HG02610 (cell line): ENCODE measurements around the gene HSD11B1L.

ENCODE experiments used
- ATAC-seq: cut with Tn5 transposase; IDR thresholded peaks from one replicate; pipeline ENCODE4 v1.9.1; 2021; ENCODE audit warnings: mild to moderate bottlenecking, moderate library complexity; ENCODE audit not compliant: unreplicated experiment

Gene HSD11B1L, protein sequence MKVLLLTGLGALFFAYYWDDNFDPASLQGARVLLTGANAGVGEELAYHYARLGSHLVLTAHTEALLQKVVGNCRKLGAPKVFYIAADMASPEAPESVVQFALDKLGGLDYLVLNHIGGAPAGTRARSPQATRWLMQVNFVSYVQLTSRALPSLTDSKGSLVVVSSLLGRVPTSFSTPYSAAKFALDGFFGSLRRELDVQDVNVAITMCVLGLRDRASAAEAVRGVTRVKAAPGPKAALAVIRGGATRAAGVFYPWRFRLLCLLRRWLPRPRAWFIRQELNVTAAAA

DNA sequence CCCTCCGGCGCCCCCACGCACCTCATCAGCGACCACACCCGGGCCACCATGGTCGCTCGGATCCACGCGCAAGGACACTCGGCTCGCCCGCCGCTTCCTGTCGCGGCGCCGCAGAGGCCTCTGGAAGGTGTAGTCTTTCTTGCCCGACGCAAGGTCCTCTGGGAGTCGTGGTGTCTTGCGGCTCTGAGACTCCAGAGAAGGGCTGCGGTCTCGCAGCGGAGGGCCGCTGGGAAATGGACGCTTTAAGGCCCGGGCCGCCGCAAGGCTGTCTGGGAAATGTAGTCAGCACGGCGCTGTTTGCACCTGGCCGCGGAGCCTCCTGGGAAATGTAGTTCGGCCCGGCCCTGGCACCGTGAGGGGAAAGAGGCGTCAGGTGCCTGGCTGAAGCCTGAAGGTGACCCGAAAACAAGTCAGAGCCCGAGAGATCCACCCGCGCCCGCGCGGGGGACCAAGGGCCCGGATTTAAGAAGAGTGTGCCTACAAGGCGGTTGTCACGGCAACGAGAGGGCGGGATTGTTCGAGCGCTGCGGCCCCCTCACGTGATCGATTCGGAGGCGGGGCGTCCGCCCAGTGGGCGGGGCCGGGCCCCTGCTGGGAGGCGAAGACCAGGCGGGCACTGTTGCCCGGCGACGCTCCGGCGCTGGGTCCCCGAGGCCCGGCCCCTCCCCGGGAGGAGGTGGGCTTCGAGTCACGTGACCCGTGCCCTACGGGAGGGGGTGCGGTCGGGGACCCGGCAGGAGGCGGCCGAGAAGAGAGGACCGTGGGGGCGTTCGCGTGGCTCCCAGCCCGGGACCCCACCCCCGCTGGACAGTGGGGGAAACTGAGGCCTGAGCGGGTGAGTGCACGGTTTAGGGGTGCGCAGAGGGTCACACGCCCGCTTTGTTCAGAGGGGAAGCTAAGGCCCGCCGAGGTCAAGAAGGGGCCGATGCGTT, at the start of gene HSD11B1L, which contains the start of gene MICOS13:
TSS of gene HSD11B1L (plus strand) at position 591 of the 932 bp plus-strand sequence. CDS start 3,806 bp downstream, outside the sequence.
TSS of gene MICOS13 (minus strand) at position 80 of the 932 bp plus-strand sequence. CDS start at position 50, 30 bp downstream.
- peak; percentile 90 for ATAC-seq

DNA sequence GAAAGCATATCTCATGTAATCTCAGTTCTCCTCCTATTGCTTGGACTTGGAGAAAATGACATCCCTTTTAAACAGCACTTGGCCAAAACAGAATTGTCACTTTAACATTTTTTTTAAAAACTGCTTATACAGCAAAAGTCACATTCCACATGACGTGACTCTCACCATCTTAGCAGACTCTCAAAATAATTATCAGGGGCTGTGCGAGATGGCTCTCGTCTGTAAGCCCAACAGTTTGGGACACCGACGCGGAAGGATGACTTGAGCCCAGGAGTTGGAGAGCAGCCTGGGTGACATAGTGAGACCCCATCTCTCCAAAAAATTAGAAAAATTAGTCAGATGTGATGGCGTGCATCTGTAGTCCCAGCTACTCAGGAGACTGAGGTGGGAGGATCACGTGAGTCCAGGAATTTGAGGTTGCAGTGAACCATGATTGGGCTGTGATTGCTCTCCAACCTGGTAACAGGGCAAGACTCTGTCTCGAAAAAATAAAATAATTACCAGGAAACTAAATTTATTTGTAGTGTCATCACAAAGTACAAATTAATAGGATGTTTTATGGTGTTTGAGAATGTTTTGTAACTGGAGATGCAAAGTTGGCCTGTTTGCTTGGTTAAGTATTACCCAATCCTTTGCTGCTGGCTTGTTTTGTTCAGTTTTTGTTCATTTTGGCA, 49.1 kb upstream of the HSD11B1L start:
- no peak for ATAC-seq

DNA sequence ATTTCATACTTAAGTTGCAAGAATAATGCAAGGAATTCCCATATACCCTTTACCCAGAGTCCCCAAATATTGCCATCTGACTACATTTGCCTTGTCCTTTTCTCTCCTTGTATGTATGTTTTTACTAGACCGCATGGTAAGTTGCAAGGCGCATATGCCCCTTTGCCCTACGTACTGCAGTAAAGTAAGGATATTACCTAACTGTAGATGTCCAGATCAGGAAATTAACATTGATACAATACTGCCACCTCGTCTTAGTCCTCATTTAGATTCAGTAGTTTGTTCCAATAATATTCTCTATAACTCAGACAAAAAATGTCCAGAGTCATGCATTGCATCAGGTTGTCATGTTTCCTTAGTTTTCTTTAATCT, 48.6 kb upstream of the HSD11B1L start:
- ATAC-seq: no peak

DNA sequence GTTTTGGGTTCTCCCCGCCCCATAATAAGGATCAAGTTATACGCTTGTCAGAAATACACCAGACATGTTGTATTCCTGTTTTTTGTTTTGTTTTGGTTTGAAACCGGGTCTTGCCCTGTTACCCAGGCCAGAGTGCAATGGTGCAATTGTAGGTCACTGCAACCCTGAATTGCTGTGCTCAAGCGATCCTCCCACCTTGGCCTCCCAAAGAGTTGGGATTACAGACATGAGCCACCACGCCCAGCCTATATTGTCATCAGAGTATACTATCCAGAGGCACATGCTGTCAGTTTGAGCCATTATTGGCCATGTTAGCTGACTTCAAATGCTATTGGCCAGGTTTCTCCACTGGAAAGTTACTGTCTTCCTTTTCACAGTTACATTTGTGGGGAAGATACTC, 48.2 kb upstream of the HSD11B1L start:
- no peak for ATAC-seq

DNA sequence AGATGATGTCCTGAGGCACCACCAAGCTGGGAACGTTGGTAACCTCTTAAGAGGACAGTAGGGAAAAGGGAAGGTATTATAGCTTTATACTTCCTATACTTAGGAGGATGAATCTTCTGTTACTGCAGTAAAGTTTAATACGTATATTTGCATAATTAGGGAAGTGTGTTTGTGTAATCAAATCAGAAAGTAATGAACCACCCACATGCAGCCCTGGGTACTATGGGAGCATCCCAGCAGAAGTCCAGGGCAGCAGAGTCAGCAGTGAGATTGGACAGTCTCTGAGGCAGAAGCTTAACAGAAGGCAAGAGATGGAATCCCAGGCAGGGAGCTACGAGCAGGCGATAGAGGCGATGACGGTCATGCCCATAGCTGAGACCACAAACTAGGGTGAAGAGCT, 45.4 kb upstream of the HSD11B1L start:
- no peak for ATAC-seq

DNA sequence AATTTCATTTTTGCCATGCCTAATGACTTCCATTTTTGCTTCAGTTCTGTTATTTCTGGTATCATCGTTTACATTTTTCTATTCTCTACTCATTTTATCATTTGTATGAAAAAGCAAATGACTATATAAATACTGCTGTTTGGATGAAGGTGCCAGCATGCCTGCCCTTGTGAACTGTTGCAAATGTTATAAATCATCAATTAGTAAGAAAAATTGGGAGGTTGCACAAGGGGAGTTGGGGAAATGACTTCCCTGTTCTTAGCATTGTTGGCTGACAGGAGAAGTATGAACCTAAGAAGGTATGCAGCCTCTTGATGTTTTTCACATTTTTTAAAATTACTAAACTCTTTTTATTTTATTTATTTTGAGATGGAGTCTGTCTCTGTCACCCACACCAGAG, 42.9 kb upstream of the HSD11B1L start:
- no peak for ATAC-seq

DNA sequence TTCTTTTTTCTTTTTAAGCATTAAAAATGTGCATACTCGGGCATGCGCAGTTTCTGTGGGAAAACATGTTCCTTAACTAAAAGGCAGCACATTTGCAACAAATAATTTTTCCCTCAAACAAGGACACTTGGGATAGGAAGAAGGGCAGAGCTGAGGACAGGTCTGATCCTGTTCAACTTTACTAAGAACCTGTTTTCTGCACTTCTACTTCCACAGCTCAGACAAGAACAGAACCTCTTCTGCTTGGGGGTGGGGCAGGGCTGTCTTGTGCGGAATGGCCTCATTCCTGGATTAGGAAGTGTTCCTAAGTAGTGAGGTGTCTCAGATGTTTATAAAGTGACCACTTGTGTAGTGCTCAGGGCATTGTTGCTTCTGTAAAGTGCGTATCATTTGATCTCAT, 39.7 kb upstream of the HSD11B1L start:
- ATAC-seq: no peak

DNA sequence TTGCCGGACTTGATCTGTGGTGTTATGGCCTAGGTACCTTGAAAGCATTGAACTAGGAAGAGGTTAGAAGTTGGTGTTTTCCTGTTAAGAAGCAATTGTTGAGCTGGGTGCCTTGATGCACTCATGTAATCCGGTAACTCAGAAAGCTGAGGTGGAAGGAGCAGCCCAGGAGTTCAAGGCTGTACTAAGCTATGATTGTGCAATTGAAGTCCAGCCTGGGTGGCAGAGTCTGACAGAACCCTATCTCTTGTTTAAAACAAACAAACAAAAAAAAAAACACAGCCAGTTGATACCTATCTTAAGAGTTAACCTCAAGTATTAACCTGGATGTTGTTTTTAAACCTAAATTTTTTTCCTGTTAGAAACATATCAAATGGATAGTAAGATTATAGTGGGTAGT, 38.6 kb upstream of the HSD11B1L start:
- ATAC-seq: no peak

DNA sequence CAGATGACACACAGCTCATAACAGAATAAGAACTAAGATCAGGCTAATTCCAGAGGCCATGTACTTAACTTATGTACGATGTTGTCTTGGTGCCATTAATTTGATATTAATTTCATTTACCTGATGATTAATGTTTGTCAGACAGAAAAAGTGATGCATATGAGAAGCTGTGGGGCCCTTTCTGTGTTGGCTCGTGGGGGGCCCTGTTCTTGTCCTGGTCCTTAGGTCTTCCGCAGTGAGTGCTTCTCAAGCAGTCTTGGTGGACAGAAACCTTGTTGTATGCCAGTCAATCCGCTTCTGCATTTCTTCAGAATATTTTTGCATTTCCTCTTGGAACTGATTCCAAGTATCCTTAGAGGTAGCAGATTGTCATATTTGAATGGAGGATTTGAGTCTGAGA, 37.8 kb upstream of the HSD11B1L start:
- no peak for ATAC-seq

DNA sequence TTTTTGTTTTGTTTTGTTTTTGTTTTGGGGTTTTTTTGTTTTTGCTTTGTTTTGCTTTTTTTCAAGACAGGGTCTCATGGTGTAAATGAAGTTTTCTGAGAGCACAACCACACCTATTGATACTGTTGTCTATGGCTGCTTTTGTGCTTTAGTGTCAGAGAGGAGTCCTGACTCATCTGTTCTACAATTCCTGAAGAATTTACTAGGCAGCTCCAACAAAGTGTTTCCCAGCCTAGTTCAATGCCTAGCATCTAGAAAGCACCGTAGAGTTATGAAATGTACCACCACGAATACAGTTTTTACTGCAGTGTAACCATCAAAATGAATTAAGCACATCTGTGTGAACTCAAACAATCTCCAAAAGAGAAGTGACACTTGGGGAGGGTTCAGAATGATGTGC, 36.8 kb upstream of the HSD11B1L start:
- no peak for ATAC-seq

DNA sequence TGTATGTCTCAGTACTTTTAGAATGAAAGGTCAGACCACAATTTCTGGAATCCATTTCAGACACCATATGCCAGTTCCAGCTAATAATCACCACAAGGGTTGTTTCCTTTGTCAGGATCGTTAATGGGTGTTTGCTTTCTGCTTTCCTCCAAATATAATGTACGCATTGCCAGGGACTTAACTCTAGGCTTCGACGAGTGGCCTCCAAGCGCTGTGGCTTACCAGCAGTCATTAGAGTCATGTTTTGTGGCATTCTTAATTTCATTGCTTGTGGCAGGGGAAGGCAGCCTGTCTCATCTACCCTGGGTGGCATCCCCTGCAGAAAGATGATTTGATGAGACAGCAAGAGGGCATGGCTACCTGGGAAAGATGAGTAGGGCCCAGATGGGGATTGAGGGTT, 35.4 kb upstream of the HSD11B1L start:
- ATAC-seq: no peak

DNA sequence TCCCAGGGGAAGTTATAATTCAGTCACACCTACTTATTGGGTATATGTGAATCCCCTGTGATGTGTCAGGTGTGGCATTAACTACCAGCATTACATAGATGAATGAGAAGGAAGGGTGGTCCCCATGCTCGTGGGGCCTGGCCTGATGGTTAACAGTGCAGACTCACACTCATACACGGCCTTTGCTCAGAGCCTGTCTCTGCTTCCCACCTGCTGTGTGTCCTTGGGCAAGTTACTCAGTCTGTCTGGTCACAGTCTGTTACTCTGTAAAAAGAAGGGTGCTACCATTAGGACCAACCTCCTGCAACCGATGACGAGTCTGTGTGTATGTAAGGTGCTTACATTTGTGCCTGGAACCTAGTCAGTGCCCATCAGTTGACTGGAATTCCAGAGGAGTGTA, 34.1 kb upstream of the HSD11B1L start:
- ATAC-seq: no peak

DNA sequence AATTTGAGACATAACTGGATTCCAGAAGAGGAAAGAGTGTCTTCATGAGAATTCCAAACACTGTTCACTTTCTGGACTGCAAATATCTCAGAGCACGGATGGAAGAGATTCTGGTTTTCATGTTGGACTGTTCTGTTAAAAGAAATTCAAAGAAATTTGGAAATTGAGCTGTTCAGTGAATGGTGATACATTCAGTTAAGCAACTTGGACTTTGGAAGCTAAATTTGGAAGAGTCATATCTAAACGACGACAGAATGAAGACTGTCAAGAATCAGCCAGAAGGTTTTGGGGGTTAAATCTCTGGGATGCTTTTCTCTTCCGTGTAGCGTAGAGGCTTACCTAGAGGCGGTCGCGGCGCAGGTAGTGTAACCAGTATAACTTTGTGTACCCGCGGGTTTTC, 32.4 kb upstream of the HSD11B1L start:
- ATAC-seq: no peak

DNA sequence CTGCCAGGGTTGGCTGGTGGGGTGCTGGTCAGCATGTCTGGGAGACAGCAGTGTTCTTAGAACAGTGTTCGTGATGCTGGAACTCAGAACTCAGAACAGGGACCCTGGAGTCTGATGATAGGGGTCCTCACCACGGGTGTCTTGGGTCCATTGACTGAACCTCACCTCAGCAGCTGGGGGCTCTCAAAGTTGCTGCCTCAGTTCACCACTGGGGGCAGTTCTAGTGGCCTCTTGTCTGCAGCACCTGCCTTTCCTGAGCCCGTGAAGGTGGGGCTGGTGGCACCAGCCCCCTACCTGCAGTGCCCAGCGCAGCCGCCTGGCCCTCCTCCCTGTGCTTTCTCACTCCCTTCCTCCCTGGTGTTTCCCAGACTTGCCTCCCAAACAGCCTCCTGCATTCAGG, 29.5 kb upstream of the HSD11B1L start:
- ATAC-seq: no peak

DNA sequence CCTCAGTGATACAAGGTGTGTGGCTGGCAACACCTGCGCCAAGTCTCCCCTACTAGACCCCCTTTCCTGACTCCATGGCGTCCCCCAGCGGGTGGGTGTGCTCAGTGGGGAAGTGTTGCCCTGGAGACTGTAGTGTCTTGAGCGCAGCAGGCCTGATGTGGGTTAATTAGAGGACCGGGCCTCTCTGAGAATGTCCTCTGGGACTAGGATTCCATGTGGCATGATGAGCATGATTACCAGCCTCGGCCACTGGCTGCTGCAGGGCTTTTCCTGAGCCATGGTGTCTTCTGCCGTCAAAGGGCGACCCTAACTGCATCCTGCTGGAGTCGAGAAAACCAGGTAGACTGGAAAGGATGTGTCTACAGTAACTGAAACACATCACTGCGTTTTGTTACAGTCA, 28.6 kb upstream of the HSD11B1L start:
- ATAC-seq: no peak

DNA sequence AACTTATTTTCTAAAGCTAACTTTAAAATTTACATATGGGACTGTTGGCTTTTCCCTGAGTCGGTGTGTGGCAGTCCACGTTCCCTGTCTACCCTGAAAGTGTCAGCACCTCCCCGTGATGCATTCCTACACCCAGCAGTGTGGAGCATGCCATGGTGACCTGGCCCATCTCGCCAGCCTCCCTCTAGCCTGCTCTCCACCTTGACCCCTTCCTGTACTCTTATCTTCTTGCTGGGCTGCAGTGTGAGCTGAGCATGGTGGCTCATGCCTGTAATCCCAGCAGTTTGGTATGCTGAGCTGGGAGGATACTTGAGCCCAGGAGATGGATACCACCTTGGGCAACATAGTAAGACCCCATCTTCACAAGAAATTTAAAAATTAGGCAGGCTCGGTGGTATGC, 25.9 kb upstream of the HSD11B1L start:
- no peak for ATAC-seq

DNA sequence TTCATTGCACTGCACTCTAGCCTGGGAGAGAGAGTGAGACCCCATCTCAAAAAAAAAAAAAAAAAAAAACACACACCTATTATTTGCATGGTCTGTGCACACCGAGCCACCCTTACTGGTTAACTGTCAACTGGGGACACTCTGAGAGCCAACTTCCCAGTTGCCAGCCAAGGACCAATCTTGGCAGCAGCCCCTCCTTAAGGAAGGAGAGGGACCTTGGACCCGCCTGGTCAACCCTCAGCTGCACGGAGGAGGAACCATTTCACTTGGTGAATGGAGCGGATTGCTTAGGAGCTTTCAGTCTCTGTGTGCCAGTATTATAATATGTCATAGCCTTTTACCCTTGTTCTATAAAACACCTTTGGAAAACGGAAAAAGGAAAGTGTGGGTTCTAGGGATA, 25.4 kb upstream of the HSD11B1L start:
- no peak for ATAC-seq

DNA sequence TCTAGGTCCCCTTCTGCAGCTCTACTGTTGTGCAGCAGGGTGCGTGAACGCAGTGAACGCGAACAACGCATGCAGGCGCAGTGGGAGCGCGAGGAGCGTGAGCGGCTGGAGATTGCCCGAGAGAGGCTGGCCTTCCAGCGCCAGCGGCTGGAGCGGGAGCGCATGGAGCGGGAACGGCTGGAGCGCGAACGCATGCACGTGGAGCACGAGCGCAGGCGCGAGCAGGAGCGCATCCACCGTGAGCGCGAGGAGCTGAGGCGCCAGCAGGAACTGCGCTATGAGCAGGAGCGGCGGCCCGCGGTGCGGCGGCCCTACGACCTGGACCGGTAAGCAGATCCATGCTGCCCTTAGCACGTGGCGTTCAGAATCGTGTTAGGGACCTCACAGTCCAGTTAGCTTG, 19.3 kb upstream of the HSD11B1L start:
- ATAC-seq: no peak

DNA sequence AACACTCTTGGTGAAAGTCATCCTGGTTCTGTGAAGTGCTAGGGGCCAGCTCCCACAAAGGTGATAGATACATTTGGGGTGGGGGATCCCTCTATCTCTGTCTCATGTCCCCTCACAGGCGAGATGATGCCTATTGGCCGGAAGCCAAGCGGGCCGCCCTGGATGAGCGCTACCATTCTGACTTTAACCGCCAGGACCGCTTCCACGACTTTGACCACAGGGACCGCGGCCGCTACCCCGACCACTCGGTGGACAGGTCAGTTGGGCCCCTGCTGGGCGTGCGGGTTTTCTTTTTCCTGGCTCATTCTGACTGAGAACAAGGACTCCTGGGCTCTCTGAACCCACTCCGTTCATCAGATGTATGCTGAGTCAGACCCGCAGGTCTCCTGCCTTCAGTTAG, 16.9 kb upstream of the HSD11B1L start:
- no peak for ATAC-seq

DNA sequence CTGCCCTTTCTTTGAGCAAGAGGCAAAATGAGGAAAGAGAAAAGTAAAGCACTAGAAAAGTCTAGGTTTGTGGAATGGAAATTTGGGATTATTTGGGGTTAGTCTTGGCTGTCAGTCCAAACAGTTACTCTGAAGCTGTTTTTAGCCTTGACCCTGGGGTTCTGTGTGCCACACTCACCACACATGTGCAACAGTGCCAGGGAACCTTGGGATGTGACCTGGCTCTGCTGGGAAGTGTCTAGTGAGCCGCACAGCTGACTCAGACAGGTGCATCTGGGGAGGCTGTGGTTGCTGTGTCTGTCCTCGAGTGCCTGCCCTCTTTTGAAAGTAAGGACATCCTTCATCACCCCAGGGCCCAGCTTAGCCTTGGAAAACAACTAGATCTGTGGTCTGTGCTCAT, 16.3 kb upstream of the HSD11B1L start:
- ATAC-seq: no peak

DNA sequence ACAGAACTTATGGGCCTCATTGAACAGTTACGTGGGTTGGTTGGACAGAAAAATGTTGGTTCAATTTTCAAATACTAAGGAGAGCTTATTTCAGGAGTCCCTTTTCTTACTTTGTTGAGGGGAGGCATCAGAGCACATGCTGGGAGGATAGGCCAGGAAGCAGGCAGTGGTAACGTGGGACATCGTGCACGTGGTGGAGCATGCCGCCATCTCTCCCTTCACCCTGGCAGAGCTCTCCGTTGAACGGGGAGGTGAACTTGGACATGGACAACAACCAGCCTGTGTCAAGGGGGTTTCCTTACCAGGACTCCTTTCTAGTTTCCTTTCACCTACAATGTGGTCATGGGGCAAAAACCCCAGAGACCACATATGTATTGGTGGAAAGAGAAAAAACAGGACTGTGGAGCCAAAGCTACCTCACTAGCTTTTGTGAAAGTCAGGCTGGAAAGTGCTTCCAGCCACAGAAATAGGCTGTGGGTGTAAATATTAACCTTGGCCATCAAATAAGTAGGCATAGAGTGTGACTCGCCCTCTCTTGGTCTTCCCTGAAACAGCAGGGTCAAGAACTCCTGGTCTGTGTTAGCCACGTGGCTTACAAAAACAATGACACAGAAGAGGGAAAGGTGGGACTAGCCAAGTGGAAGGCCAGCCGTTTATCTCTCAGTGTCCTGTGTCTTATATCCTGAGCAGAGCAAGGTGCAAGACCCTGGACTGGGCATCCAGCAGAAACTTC, 14.9 kb upstream of the HSD11B1L start:
- peak; percentile 57 for ATAC-seq
